ENCODE data around the gene FREY1. TPM values are rescaled to one million over a fixed set of nuclear protein-coding genes. Genes with fewer than 3 reads are reported as not detected.
A peak's percentile ranks its signal among the peaks of the same experiment; 100 is the strongest.

The FREY1 gene
- total RNA-seq, 1 donor from 2014 or later, result 0.56 TPM

GRCh38 chr11:45869551-45869950 lies 37.5 kb downstream of the FREY1 start:
- no peak for ATAC-seq

DNA sequence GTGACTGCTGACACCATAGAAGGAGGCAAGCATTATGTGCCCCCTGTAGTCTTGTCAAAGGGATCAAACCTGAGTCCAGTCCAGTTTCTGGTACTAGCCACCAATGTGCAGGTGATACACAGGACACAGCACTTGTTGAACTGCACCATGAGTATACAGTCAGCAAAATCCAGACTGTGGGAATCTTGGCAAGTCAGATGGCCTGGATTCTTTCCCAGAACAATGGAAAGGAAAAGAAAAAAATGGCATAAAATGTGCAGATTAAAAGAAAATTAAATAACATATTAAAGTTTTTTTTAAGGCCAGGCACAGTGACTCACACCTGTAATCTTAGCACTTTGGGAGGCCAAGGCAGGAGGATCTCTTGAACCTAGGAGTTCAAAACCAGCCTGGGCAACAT lies 43.0 kb downstream of the FREY1 start:
- no peak for ATAC-seq

DNA sequence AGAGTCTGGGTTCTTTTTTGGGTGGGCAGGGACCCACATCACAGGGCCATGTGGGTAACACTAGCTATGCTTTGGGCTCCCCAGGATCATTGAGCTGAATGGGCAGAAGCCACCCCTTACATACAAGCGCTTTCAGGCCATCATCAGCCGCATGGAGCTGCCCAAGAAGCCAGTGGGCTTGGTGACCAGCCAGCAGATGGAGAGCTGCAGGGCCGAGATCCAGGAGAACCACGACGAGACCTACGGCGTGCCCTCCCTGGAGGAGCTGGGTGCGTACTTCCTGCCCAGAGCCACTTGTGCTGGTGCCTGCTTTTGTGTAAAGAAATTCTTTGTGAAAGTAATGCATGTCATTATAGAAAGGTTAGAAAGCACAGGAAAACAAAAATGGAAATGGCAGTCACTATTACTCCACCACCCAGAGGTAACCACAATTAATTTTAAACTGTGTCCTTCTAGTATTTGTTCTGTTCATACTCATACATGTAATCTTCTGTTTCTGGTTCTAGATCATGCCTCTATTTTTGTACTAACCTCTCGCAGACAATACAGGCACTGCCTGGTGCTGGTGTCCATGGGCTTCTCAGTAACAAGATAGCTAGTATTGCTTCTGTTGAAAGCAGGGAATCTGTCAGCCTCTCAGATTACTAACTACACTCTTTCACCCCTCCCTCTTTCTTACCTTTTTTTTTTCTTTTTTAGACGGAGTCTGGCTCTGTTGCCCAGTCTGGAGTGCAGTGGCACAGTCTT lies 46.1 kb downstream of the FREY1 start:
- ATAC-seq, result no peak

GRCh38 chr11:45860348-45860747 lies 46.7 kb downstream of the FREY1 start:
- ATAC-seq, result no peak

DNA sequence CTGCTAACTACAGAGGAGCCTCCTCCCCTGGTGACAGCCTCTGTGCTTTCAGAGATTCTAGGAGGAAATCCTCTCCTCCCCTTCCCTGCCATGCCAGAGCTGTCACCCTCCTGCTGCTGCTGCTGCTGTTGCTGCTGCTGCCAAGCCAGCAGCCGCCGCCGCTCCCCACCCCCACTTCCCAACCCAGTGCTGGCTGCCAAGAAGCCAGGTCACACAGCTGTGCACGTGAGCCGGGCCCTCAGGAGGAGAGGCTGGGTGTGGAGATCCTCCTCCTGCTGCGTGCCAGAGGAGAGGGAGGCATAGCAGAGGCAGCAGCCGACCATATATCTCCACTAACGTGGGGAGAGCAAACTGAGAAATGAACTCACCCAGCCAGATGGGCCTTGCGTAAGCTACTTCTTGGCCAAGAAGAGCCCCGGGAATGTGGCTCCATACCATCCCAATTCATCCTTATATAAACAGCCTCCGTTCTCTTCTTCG lies 47.4 kb downstream of the FREY1 start:
- ATAC-seq, result peak; percentile 91

- ATAC-seq, result no peak
These were observed 48.2 kb downstream of the FREY1 start for GRCh38 chr11:45858751-45859398.

DNA sequence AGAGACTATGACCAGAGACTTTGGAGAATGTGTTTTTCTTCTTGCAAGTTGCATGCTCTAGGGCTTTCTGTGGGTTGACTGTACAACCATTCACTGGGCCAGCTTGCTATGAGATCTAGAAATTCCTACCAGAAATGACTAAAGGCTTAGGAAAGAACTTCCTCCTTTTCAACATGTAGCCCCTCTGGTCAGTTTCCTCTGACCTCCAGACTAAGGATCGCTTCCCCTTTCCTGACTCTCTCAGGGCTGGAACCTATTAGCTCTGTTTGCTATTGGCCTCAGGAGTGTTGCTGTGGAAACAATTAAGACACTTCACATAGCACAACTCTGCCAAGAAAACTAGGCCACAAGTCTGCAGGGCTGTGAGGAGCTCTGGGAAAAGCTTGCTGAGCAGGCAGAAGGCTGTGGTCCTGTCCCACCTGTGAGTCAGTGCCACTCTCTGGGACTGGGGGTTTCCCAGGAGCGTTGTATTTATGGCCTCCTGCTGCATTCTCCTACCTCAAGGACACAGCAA lies 49.1 kb downstream of the FREY1 start:
- peak; percentile 22 for ATAC-seq

Other genes starting within 250 kb of the FREY1 start
- 3.0 TPM for gene CHST1, start 241.6 kb downstream of the FREY1 start, total RNA-seq
- 22.8 TPM for gene SLC35C1, start 102.1 kb downstream of the FREY1 start, total RNA-seq
- 6.6 TPM for gene CRY2, start 59.8 kb downstream of the FREY1 start, total RNA-seq
- gene MAPK8IP1, start 21.6 kb downstream of the FREY1 start, total RNA-seq, result 1.1 TPM
- gene PEX16, start 10.6 kb upstream of the FREY1 start, total RNA-seq, result 22.6 TPM
- 30.4 TPM for gene LARGE2, start 15.4 kb upstream of the FREY1 start, total RNA-seq
- gene PHF21A, start 214.2 kb upstream of the FREY1 start, total RNA-seq, result 17.2 TPM